K562 (cell line): ENCODE results near the gene GLIS2. TPM values are rescaled to one million over a fixed set of nuclear protein-coding genes. Genes with fewer than 3 reads are reported as not detected.
A peak's percentile ranks its signal among the peaks of the same experiment; 100 is the strongest.

Source experiments
- ATF2 ChIP-seq: sonication (generic); formaldehyde crosslinking; IDR thresholded peaks from 2 replicates; pipeline ENCODE4 v1.8.1; 2022; ENCODE audit warnings: missing genetic modification reagents
- CCNT2 ChIP-seq: IDR thresholded peaks from 2 replicates; pipeline ENCODE4 v1.6.1; 2011; ENCODE audit warnings: borderline replicate concordance, low read depth, mild to moderate bottlenecking, moderate library complexity, mixed read lengths, low read length; ENCODE audit not compliant: insufficient read length; ENCODE audit errors: extremely low read depth
- CEBPB ChIP-seq: fragments of 450-650 bp; IDR thresholded peaks from 2 replicates; pipeline ENCODE4 v1.6.1; 2016; ENCODE audit warnings: missing genetic modification characterization, missing compliant biosample characterization
- CTCF ChIP-seq, 3 experiments: IDR thresholded peaks in 2 of 3; conservative IDR thresholded peaks in 1 of 3; 2 replicates each; pipeline ENCODE4 v1.5.1; 2011 to 2012; ENCODE audit warnings: low read length in 3 of 3, mild to moderate bottlenecking in 3 of 3, control low read depth in 2 of 3, improper control_type of control experiment in 1 of 3, inconsistent platforms in 1 of 3, low read depth in 1 of 3, mixed read lengths in 1 of 3, moderate library complexity in 1 of 3; ENCODE audit not compliant: insufficient read depth in 2 of 3
- E2F6 ChIP-seq, 2 experiments: IDR thresholded peaks; 2 replicates each; pipeline ENCODE4 v1.6.1; 2011; ENCODE audit warnings: borderline replicate concordance in 1 of 2, control low read depth in 1 of 2, low read depth in 1 of 2, low read length in 1 of 2, mild to moderate bottlenecking in 1 of 2, mixed read lengths in 1 of 2, moderate library complexity in 1 of 2; ENCODE audit not compliant: insufficient read depth in 1 of 2, insufficient read length in 1 of 2, poor library complexity in 1 of 2, severe bottlenecking in 1 of 2; ENCODE audit errors: extremely low read depth in 1 of 2
- ILK ChIP-seq: fragments of 450-650 bp; IDR thresholded peaks from 2 replicates; pipeline ENCODE4 v1.6.1; 2016; ENCODE audit warnings: missing genetic modification characterization, low read depth, mild to moderate bottlenecking, missing compliant biosample characterization, moderate library complexity, borderline replicate concordance
- POLR2A ChIP-seq: fragments of 450-650 bp; conservative IDR thresholded peaks from 2 replicates; pipeline ENCODE4 v1.6.1; 2016
- SP1 ChIP-seq: sonication (generic); formaldehyde crosslinking; IDR thresholded peaks from 2 replicates; pipeline ENCODE4 v1.8.1; 2022; ENCODE audit warnings: mild to moderate bottlenecking, missing genetic modification reagents
- TSC22D4 ChIP-seq: fragments of 450-650 bp; IDR thresholded peaks from 2 replicates; pipeline ENCODE4 v1.6.1; 2016; ENCODE audit warnings: missing genetic modification characterization, missing biosample characterization, control low read depth
- ZFP30 ChIP-seq: fragments of 250-450 bp; sonication (Bioruptor Pico); IDR thresholded peaks from 2 replicates; pipeline ENCODE4 v1.8.0; 2022; ENCODE audit warnings: moderate library complexity, mild to moderate bottlenecking, inconsistent platforms, borderline replicate concordance
- ZNF407 ChIP-seq: fragments of 450-650 bp; IDR thresholded peaks from 2 replicates; pipeline ENCODE4 v1.6.1; 2016; ENCODE audit warnings: low read depth
- polyA plus RNA-seq, 8 experiments: library from polyadenylated mRNA; depleted of rRNA in 4 of 8; stranded (reverse) in 5 of 8; unstranded in 3 of 8; fragments of >200 nt; fragmentation: Nextera tagmentation in 2 of 8; fragmentation: Illumina TruSeq in 1 of 8; extraction: Ambion mirVana in 2 of 8; extraction: Trizol in 1 of 8; gene quantifications; 2 replicates each; pipeline versions ENCODE4 v1.2.1 to v1.2.3, GENCODE V29; 2011 to 2014; ENCODE audit warnings: inconsistent platforms in 1 of 8, missing spikeins in 1 of 8
- total RNA-seq, 7 experiments: library from RNA; depleted of rRNA in 6 of 7; stranded (reverse); fragments of >200 nt in 6 of 7; fragmentation: Illumina TruSeq in 2 of 7; extraction: Trizol in 2 of 7; gene quantifications; 2 replicates each; pipeline versions ENCODE4 v1.2.1 to v1.2.3, GENCODE V29; 2011 to 2021; ENCODE audit warnings: low replicate concordance in 1 of 7

Gene GLIS2
- total and polyA plus RNA-seq, 9 of the 15 experiments (the other 6 are each of a cell fraction or from before 2014, with no cell fraction given) = 0.10 to 9.0 (median 0.57) TPM

- TF ChIP-seq CCNT2 = peak; percentile 92
- peak; percentile 79 for TF ChIP-seq SP1 (CRISPR knock-in tag)
- TF ChIP-seq ZNF407 = no peak
- TF ChIP-seq POLR2A = peak; percentile 85
- peak; percentile 16; the same call in 1 of the 2 replicates for TF ChIP-seq ATF2 (CRISPR knock-in tag)
- TF ChIP-seq TSC22D4 = no peak
- TF ChIP-seq ZFP30 (CRISPR knock-in tag) = no peak
- TF ChIP-seq CEBPB = peak; percentile 41; the same call in 1 of the 2 replicates
- no peak for TF ChIP-seq ILK (tag)
- peak in 1 of 2 experiments; percentile 50 for TF ChIP-seq E2F6 (IDR thresholded peaks at IDR 0.05; ENCODE audit: borderline replicate concordance in 1 of 2, extremely low read depth in 1 of 2, insufficient read depth in 1 of 2, insufficient read length in 1 of 2, low read depth in 1 of 2, low read length in 1 of 2, poor library complexity in 1 of 2, severe bottlenecking in 1 of 2)
- TF ChIP-seq CTCF (IDR thresholded peaks at IDR 0.05 in 2 of 3, conservative IDR thresholded peaks at IDR 0.05 in 1 of 3; ENCODE audit: insufficient read depth in 2 of 3, low read depth in 1 of 3, low read length in 3 of 3) = peak in 2 of 3 experiments; percentile 1 to 24; a peak in 2 of 6 replicates
These were observed 8.4 kb upstream of the GLIS2 start (continued) for GRCh38 chr16:4307215-4308037.
